GM23248 (cell line): ENCODE data around the gene WDPCP.

Experiments used
- EZH2 ChIP-seq: fragments of 200-600 bp; sonication (generic); IDR thresholded peaks from 2 replicates; pipeline ENCODE4 v1.6.1; 2018; ENCODE audit warnings: antibody characterized with exemption, mild to moderate bottlenecking; ENCODE audit not compliant: insufficient read depth, poor library complexity, severe bottlenecking
- EZH2phosphoT487 ChIP-seq: fragments of 200-600 bp; sonication (generic); IDR thresholded peaks from 2 replicates; pipeline ENCODE4 v1.6.1; 2018; ENCODE audit warnings: antibody characterized with exemption, moderate library complexity, mild to moderate bottlenecking, low read depth; ENCODE audit not compliant: insufficient read depth

DNA sequence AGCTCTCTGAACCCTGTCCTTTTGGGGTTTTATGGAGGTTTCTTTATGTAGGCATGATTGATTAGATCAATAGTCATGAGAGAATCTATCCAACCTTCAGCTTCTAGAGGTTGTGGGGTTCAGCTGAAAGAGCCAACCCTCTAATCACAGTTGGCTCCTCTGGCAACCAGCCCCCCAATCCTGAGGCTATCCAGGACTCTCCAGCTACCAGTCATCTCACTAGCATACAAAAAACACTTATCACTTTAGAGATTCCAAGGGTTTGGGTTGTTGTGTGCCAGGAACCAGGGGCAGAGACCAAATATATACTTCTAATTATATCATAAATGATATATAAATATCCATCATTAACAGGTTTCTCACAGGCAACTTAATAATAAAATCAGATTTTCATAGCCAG, 11.7 kb downstream of the WDPCP start:
- TF ChIP-seq EZH2 = no peak
- no peak for TF ChIP-seq EZH2phosphoT487
